GM23338 (cell line): ENCODE data around the gene MAPRE2.
A peak's percentile ranks its signal among the peaks of the same experiment; 100 is the strongest.

Experiments used
- CREB1 ChIP-seq: fragments of 250-450 bp; sonication (Bioruptor Pico); IDR thresholded peaks from 2 replicates; pipeline ENCODE4 v1.5.0; 2020; ENCODE audit warnings: low read depth, mild to moderate bottlenecking, moderate library complexity
- EZH2 ChIP-seq: fragments of 200-600 bp; sonication (generic); IDR thresholded peaks from one replicate; pipeline ENCODE4 v1.8.0; 2017; ENCODE audit warnings: antibody characterized with exemption, mild to moderate bottlenecking, low read depth; ENCODE audit not compliant: unreplicated experiment
- NANOG ChIP-seq: IDR thresholded peaks from 2 replicates; pipeline ENCODE4 v1.6.1; 2016; ENCODE audit warnings: antibody characterized with exemption, borderline replicate concordance
- POLR2AphosphoS5 ChIP-seq: IDR thresholded peaks from 2 replicates; pipeline ENCODE4 v1.6.1; 2016; ENCODE audit warnings: antibody characterized with exemption, low read depth
- ZNF114 ChIP-seq: fragments of 250-450 bp; sonication (Bioruptor Pico); IDR thresholded peaks from 2 replicates; pipeline ENCODE4 v1.5.0; 2020; ENCODE audit warnings: mild to moderate bottlenecking, moderate library complexity
- TF ChIP-seq, protein P1 (sequence below), 2 experiments: fragments of 200-600 bp in 1 of 2; sonication (generic) in 1 of 2; conservative IDR thresholded peaks; 2 replicates each; pipeline versions ENCODE4 v1.5.1 to v1.6.1; 2016 to 2017; ENCODE audit warnings: antibody characterized with exemption in 2 of 2, low read depth in 2 of 2, mild to moderate bottlenecking in 2 of 2, moderate library complexity in 1 of 2
- TF ChIP-seq, protein P2 (sequence below): IDR thresholded peaks from 2 replicates; pipeline ENCODE4 v1.6.1; 2016; ENCODE audit warnings: antibody characterized with exemption
- TF ChIP-seq, protein P3 (sequence below): IDR thresholded peaks from one replicate; pipeline ENCODE4 v1.6.1; 2018; ENCODE audit warnings: antibody characterized with exemption; ENCODE audit not compliant: unreplicated experiment

DNA sequence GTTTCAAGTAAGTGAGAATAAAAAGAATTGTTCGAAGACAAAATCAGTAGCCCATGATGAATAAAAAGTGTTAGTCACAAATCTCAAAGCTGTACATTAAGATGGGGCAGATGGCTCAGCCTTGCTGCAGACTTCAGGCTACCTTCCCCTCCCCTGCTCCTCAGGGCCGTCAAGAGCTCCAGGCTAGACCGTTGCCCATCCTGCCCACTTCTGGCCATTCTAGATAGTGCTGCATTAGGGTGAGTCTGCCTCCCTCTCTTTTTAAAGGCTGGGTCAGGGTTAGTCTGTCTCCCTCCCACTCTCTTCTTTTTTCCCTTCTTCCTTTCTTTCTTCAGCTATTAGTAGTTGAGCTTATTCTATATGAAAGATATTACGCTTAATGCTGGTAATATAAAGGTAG, 86.0 kb downstream of the MAPRE2 start:
- TF ChIP-seq EZH2 (no peak), NANOG (no peak), ZNF114 (CRISPR knock-in tag) (no peak), CREB1 (no peak), POLR2AphosphoS5 (no peak)
- TF ChIP-seq, protein P1, sequence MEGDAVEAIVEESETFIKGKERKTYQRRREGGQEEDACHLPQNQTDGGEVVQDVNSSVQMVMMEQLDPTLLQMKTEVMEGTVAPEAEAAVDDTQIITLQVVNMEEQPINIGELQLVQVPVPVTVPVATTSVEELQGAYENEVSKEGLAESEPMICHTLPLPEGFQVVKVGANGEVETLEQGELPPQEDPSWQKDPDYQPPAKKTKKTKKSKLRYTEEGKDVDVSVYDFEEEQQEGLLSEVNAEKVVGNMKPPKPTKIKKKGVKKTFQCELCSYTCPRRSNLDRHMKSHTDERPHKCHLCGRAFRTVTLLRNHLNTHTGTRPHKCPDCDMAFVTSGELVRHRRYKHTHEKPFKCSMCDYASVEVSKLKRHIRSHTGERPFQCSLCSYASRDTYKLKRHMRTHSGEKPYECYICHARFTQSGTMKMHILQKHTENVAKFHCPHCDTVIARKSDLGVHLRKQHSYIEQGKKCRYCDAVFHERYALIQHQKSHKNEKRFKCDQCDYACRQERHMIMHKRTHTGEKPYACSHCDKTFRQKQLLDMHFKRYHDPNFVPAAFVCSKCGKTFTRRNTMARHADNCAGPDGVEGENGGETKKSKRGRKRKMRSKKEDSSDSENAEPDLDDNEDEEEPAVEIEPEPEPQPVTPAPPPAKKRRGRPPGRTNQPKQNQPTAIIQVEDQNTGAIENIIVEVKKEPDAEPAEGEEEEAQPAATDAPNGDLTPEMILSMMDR (conservative IDR thresholded peaks at IDR 0.05; ENCODE audit: low read depth in 2 of 2): peak; percentile 60 to 70
- TF ChIP-seq, protein P2, sequence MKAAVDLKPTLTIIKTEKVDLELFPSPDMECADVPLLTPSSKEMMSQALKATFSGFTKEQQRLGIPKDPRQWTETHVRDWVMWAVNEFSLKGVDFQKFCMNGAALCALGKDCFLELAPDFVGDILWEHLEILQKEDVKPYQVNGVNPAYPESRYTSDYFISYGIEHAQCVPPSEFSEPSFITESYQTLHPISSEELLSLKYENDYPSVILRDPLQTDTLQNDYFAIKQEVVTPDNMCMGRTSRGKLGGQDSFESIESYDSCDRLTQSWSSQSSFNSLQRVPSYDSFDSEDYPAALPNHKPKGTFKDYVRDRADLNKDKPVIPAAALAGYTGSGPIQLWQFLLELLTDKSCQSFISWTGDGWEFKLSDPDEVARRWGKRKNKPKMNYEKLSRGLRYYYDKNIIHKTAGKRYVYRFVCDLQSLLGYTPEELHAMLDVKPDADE: no peak
- TF ChIP-seq, protein P3, sequence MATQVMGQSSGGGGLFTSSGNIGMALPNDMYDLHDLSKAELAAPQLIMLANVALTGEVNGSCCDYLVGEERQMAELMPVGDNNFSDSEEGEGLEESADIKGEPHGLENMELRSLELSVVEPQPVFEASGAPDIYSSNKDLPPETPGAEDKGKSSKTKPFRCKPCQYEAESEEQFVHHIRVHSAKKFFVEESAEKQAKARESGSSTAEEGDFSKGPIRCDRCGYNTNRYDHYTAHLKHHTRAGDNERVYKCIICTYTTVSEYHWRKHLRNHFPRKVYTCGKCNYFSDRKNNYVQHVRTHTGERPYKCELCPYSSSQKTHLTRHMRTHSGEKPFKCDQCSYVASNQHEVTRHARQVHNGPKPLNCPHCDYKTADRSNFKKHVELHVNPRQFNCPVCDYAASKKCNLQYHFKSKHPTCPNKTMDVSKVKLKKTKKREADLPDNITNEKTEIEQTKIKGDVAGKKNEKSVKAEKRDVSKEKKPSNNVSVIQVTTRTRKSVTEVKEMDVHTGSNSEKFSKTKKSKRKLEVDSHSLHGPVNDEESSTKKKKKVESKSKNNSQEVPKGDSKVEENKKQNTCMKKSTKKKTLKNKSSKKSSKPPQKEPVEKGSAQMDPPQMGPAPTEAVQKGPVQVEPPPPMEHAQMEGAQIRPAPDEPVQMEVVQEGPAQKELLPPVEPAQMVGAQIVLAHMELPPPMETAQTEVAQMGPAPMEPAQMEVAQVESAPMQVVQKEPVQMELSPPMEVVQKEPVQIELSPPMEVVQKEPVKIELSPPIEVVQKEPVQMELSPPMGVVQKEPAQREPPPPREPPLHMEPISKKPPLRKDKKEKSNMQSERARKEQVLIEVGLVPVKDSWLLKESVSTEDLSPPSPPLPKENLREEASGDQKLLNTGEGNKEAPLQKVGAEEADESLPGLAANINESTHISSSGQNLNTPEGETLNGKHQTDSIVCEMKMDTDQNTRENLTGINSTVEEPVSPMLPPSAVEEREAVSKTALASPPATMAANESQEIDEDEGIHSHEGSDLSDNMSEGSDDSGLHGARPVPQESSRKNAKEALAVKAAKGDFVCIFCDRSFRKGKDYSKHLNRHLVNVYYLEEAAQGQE: no peak
